Motor neuron (in vitro differentiated cells): ENCODE results near the gene SERTAD4. TPM values are rescaled to one million over a fixed set of nuclear protein-coding genes. Genes with fewer than 3 reads are reported as not detected.
A peak's percentile ranks its signal among the peaks of the same experiment; 100 is the strongest.

Experiments used
- ATAC-seq, 8 experiments: fragments of 200-7000 bp; cut with Tn5 transposase; replicated peaks in 6 of 8; 2 replicates each; pipeline ENCODE4 v1.8.0; 2021; ENCODE audit warnings: mild to moderate bottlenecking in 8 of 8, moderate library complexity in 8 of 8
- H3K27ac ChIP-seq, 2 donors: fragments of 250-450 bp; sonication (Bioruptor Pico); 2 replicates each; pipeline ENCODE4 v1.9.0; 2021; ENCODE audit warnings: antibody characterized with exemption in 2 of 2, mild to moderate bottlenecking in 2 of 2, moderate library complexity in 1 of 2
- H3K4me1 ChIP-seq, 2 donors: fragments of 250-450 bp; sonication (Bioruptor Pico); replicated peaks in 1 of 2; 2 replicates each; pipeline ENCODE4 v1.6.1; 2021; ENCODE audit warnings: antibody characterized with exemption in 2 of 2, mild to moderate bottlenecking in 2 of 2, moderate library complexity in 1 of 2
- H3K4me3 ChIP-seq, 5 donors: fragments of 250-450 bp; sonication (Bioruptor Pico); 2 replicates each; pipeline ENCODE4 v1.9.0; 2021; ENCODE audit warnings: antibody characterized with exemption in 5 of 5, mild to moderate bottlenecking in 5 of 5, moderate library complexity in 4 of 5
- WGBS, 10 experiments: fragments of 450-650 bp; shearing (Covaris generic); methylation state at CpG; one replicate each; pipeline ENCODE4 v1.0.0; 2022; 5-methylcytosine and 5-hydroxymethylcytosine counted together
- in situ Hi-C, 9 experiments: fragments of 400-800 bp; cut with MboI; loops; one replicate each; pipeline ENCODE4 v1.15.0; 2021; ENCODE audit warnings: low sequenced_read_pairs in 9 of 9, low pct_unique_long_range_greater_than_20kb in 2 of 9; ENCODE audit not compliant: unreplicated experiment in 9 of 9
- total RNA-seq, 8 experiments: library from RNA; unstranded; fragments of 300-600 nt; gene quantifications; 2 replicates each; pipeline versions ENCODE4 v1.2.3 to v1.2.4, GENCODE V29; 2022

The SERTAD4 gene
- total RNA-seq, 8 experiments from 2014 or later, result 0.56 to 15.5 (median 5.5) TPM

- Histone ChIP-seq H3K4me1 (peaks cover 34 to 49% of the 10 kb centered on the region in 2 donors), H3K27ac (no peak overlapping the region), H3K4me3 (no peak overlapping the region)
- 63 to 94% (median 87%) methylated on average over 2 to 3 of the region's 3 CpGs for WGBS, 10 experiments
- in situ Hi-C loops, result no loop called here
- no peak for ATAC-seq
Observed at GRCh38 chr1:210235363-210236053, 2.9 kb downstream of the SERTAD4 start.

GRCh38 chr1:210236386-210236839, 3.8 kb downstream of the SERTAD4 start:
- no peak for ATAC-seq
- Histone ChIP-seq H3K4me1 (peaks cover 34 to 49% of the 10 kb centered on the region in 2 donors), H3K27ac (no peak overlapping the region), H3K4me3 (no peak overlapping the region)
- 66 to 100% (median 73%) methylated on average over 1 to 4 of the region's 4 CpGs; no CpG with 5 or more reads in 2 of the 10 experiments for WGBS, 10 experiments
- in situ Hi-C loops, result no loop called here

- Histone ChIP-seq H3K4me3 (peak overlapping the region in 1 of 5 donors; percentile 10), H3K27ac (peak overlapping the region; percentile 2 to 14), H3K4me1 (peaks cover 34 to 48% of the 10 kb centered on the region in 2 donors)
- 13 to 80% (median 46%) methylated on average over 1 to 9 of the region's 10 CpGs; no CpG with 5 or more reads in 3 of the 10 experiments for WGBS, 10 experiments
- in situ Hi-C loops, result no loop called here
- peak in 5 of 8 experiments; percentile 2 to 21 (median 11) for ATAC-seq
Observed at GRCh38 chr1:210236840-210237409, 4.3 kb downstream of the SERTAD4 start.

GRCh38 chr1:210237479-210237878, 4.9 kb downstream of the SERTAD4 start:
- ATAC-seq, result no peak
- in situ Hi-C loops, result no loop called here
- WGBS, 10 experiments, result 24 to 75% (median 42%) methylated on average over 2 to 5 of the region's 5 CpGs; no CpG with 5 or more reads in 1 of the 10 experiments
- H3K4me1 ChIP-seq, result peaks cover 34 to 46% of the 10 kb centered on the region in 2 donors
- H3K4me3 ChIP-seq, result peak overlapping the region in 2 of 5 donors; percentile 1 to 10
- H3K27ac ChIP-seq, result peak overlapping the region; percentile 6 to 61

GRCh38 chr1:210237981-210238380, 5.4 kb downstream of the SERTAD4 start:
- in situ Hi-C loops, result no loop called here
- WGBS, 10 experiments, result 40 to 79% (median 60%) methylated on average over 1 to 5 of the region's 8 CpGs; no CpG with 5 or more reads in 3 of the 10 experiments

GRCh38 chr1:210239349-210240111, 6.9 kb downstream of the SERTAD4 start:
- in situ Hi-C loops, result no loop called here
- Histone ChIP-seq H3K27ac (no peak overlapping the region), H3K4me3 (no peak overlapping the region), H3K4me1 (peaks cover 27 to 40% of the 10 kb centered on the region in 2 donors)
- peak in 4 of 8 experiments; percentile 33 to 98 (median 88) for ATAC-seq
- WGBS, 10 experiments, result 28 to 88% (median 65%) methylated on average over 1 to 7 of the region's 7 CpGs

More at GRCh38 chr1:210237981-210238380, 5.4 kb downstream of the SERTAD4 start:
- peak overlapping the region; percentile 6 to 61 for H3K27ac ChIP-seq
- H3K4me3 ChIP-seq, result peak overlapping the region in 1 of 5 donors; percentile 10
- H3K4me1 ChIP-seq, result peaks cover 34 to 46% of the 10 kb centered on the region in 2 donors
- no peak for ATAC-seq

- ATAC-seq, result no peak
- Histone ChIP-seq H3K4me3 (no peak overlapping the region), H3K27ac (no peak overlapping the region), H3K4me1 (peaks cover 24 to 33% of the 10 kb centered on the region in 2 donors)
- WGBS, 10 experiments, result 66 to 100% (median 97%) methylated on average over 1 to 5 of the region's 5 CpGs
- in situ Hi-C loops, result no loop called here
Observed at GRCh38 chr1:210241121-210241520, 8.5 kb downstream of the SERTAD4 start.

GRCh38 chr1:210244746-210245367, 12.3 kb downstream of the SERTAD4 start:
- ATAC-seq, result no peak
- no peak overlapping the region for H3K4me3 ChIP-seq
- no peak overlapping the region for H3K27ac ChIP-seq
- 66 to 100% (median 94%) methylated on average over 3 to 6 of the region's 6 CpGs for WGBS, 10 experiments
- in situ Hi-C loops, result no loop called here
- H3K4me1 ChIP-seq, result peaks cover 0 to 2% of the 10 kb centered on the region in 2 donors

- ATAC-seq, result peak in 1 of 8 experiments; percentile 31
- H3K4me3 ChIP-seq, result no peak overlapping the region
- H3K4me1 ChIP-seq, result peaks cover 11 to 17% of the 10 kb centered on the region in 2 donors
- WGBS, 10 experiments, result 50 to 100% (median 76%) methylated on average over 1 to 6 of the region's 6 CpGs
- H3K27ac ChIP-seq, result no peak overlapping the region
- in situ Hi-C loops, result no loop called here
Observed at GRCh38 chr1:210246447-210246846, 13.9 kb downstream of the SERTAD4 start.

- 50 to 100% (median 88%) methylated on average over 1 to 4 of the region's 4 CpGs for WGBS, 10 experiments
- H3K4me1 ChIP-seq, result peaks cover 29 to 36% of the 10 kb centered on the region in 2 donors
- in situ Hi-C loops, result no loop called here
- no peak overlapping the region for H3K4me3 ChIP-seq
- ATAC-seq, result no peak
- H3K27ac ChIP-seq, result no peak overlapping the region
Observed at GRCh38 chr1:210248341-210248740, 15.7 kb downstream of the SERTAD4 start.

GRCh38 chr1:210250665-210250997, 18.0 kb downstream of the SERTAD4 start:
- Histone ChIP-seq H3K4me1 (peaks cover 30 to 41% of the 10 kb centered on the region in 2 donors), H3K4me3 (peak overlapping the region in 4 of 5 donors; percentile 13 to 28 (median 24)), H3K27ac (peak overlapping the region in 1 of 2 donors; percentile 53)
- in situ Hi-C loops, result no loop called here
- 0 to 60% (median 6%) methylated on average over 1 to 11 of the region's 11 CpGs; no CpG with 5 or more reads in 3 of the 10 experiments for WGBS, 10 experiments
- ATAC-seq, result peak in 7 of 8 experiments; percentile 27 to 49 (median 43)

- ATAC-seq, result peak; percentile 79 to 93 (median 81)
- H3K27ac ChIP-seq, result peak overlapping the region; percentile 28 to 53
- WGBS, 10 experiments, result 0 to 7% (median 0%) methylated on average over 3 to 7 of the region's 37 CpGs; no CpG with 5 or more reads in 4 of the 10 experiments
- in situ Hi-C loops, result no loop called here
- peaks cover 30 to 44% of the 10 kb centered on the region in 2 donors for H3K4me1 ChIP-seq
- H3K4me3 ChIP-seq, result peak overlapping the region; percentile 13 to 28 (median 23)
Observed at GRCh38 chr1:210250998-210251679, 18.5 kb downstream of the SERTAD4 start.
